ENCODE results near the gene PHLDB3. TPM values are rescaled to one million over a fixed set of nuclear protein-coding genes. Genes with fewer than 3 reads are reported as not detected.
A peak's percentile ranks its signal among the peaks of the same experiment; 100 is the strongest.
"Not testable (repeated sequence)": the region's sequence is repeated elsewhere in the genome, so short reads cannot be mapped to it uniquely, and the experiment has no call there.

Gene PHLDB3
- total RNA-seq, 2 donors from 2014 or later: 16.7 to 25.5 TPM

- H3K4me3 Mint-ChIP-seq: no peak overlapping the region
- H3K4me1 Mint-ChIP-seq: peaks cover 9% of the 10 kb centered on the region
- H3K36me3 Mint-ChIP-seq (ENCODE audit: low read depth): peaks cover 29% of the 10 kb centered on the region
- peak overlapping the region; percentile 11 for H3K27ac Mint-ChIP-seq
- H3K9me3 Mint-ChIP-seq: peaks cover 5% of the 10 kb centered on the region
- no peaks in the 10 kb centered on the region for H3K27me3 Mint-ChIP-seq
- ATAC-seq (replicated peaks): no peak
These were observed 30.5 kb upstream of the PHLDB3 start for GRCh38 chr19:43534816-43535761.

GRCh38 chr19:43534305-43534815 is 29.8 kb upstream of the PHLDB3 start:
- H3K4me1 Mint-ChIP-seq: peaks cover 9% of the 10 kb centered on the region
- peak overlapping the region; percentile 89 for H3K4me3 Mint-ChIP-seq
- no peak for ATAC-seq (replicated peaks)
- peaks cover 22% of the 10 kb centered on the region for H3K36me3 Mint-ChIP-seq (ENCODE audit: low read depth)
- no peak overlapping the region for H3K27ac Mint-ChIP-seq
- peaks cover 4% of the 10 kb centered on the region for H3K9me3 Mint-ChIP-seq
- H3K27me3 Mint-ChIP-seq: no peaks in the 10 kb centered on the region

GRCh38 chr19:43533546-43534304 is 29.2 kb upstream of the PHLDB3 start:
- Mint-ChIP-seq H3K4me3 (peak overlapping the region; percentile 89), H3K4me1 (peaks cover 9% of the 10 kb centered on the region), H3K27ac (peak overlapping the region; percentile 87), H3K36me3 (ENCODE audit: low read depth) (peaks cover 16% of the 10 kb centered on the region), H3K27me3 (no peaks in the 10 kb centered on the region), H3K9me3 (no peaks in the 10 kb centered on the region)
- peak; percentile 81 for ATAC-seq (replicated peaks)

GRCh38 chr19:43532962-43533545 is 28.5 kb upstream of the PHLDB3 start, which contains the start of gene ZNF575:
TSS of gene ZNF575 (plus strand) at chr19:43533188. CDS start at chr19:43534423, 1,235 bp downstream.
- H3K9me3 Mint-ChIP-seq: no peaks in the 10 kb centered on the region
- peaks cover 9% of the 10 kb centered on the region for H3K4me1 Mint-ChIP-seq
- H3K4me3 Mint-ChIP-seq: peak within 1 kb of the TSS; percentile 89
- ATAC-seq (replicated peaks): peak; percentile 62
- no peaks in the 10 kb centered on the region for H3K27me3 Mint-ChIP-seq
- H3K36me3 Mint-ChIP-seq (ENCODE audit: low read depth): peaks cover 9% of the 10 kb centered on the region
- H3K27ac Mint-ChIP-seq: peak within 1 kb of the TSS; percentile 87

- H3K9me3 Mint-ChIP-seq: no peaks in the 10 kb centered on the region
- H3K36me3 Mint-ChIP-seq (ENCODE audit: low read depth): peaks cover 5% of the 10 kb centered on the region
- H3K4me3 Mint-ChIP-seq: peak overlapping the region; percentile 89
- H3K4me1 Mint-ChIP-seq: peaks cover 9% of the 10 kb centered on the region
- peak overlapping the region; percentile 81 for H3K27ac Mint-ChIP-seq
- no peaks in the 10 kb centered on the region for H3K27me3 Mint-ChIP-seq
- peak; percentile 8 for ATAC-seq (replicated peaks)
These were observed 28.0 kb upstream of the PHLDB3 start for GRCh38 chr19:43532571-43532961.

- H3K36me3 Mint-ChIP-seq (ENCODE audit: low read depth): peaks cover 19% of the 10 kb centered on the region
- ATAC-seq (replicated peaks): peak; percentile 34
- H3K4me3 Mint-ChIP-seq: peak overlapping the region; percentile 84
- no peaks in the 10 kb centered on the region for H3K9me3 Mint-ChIP-seq
- peak overlapping the region; percentile 9 for H3K27ac Mint-ChIP-seq
- peaks cover 7% of the 10 kb centered on the region for H3K4me1 Mint-ChIP-seq
- H3K27me3 Mint-ChIP-seq: no peaks in the 10 kb centered on the region
These were observed 23.5 kb upstream of the PHLDB3 start for GRCh38 chr19:43527860-43528622.

- no peaks in the 10 kb centered on the region for H3K9me3 Mint-ChIP-seq
- H3K4me1 Mint-ChIP-seq: peaks cover 7% of the 10 kb centered on the region
- H3K27ac Mint-ChIP-seq: peak within 1 kb of the TSS; percentile 85
- no peaks in the 10 kb centered on the region for H3K27me3 Mint-ChIP-seq
- H3K4me3 Mint-ChIP-seq: peak within 1 kb of the TSS; percentile 84
- peaks cover 24% of the 10 kb centered on the region for H3K36me3 Mint-ChIP-seq (ENCODE audit: low read depth)
- ATAC-seq (replicated peaks): peak; percentile 74
These were observed 22.6 kb upstream of the PHLDB3 start, which contains the start of gene ETHE1 for GRCh38 chr19:43526884-43527859. TSS of gene ETHE1 (minus strand) at chr19:43527201. CDS start at chr19:43527177, 24 bp downstream.

- ATAC-seq (replicated peaks): peak; percentile 38
- H3K36me3 Mint-ChIP-seq (ENCODE audit: low read depth): peaks cover 32% of the 10 kb centered on the region
- H3K9me3 Mint-ChIP-seq: no peaks in the 10 kb centered on the region
These were observed 21.6 kb upstream of the PHLDB3 start for GRCh38 chr19:43525836-43526771.

GRCh38 chr19:43524922-43525835 is 20.6 kb upstream of the PHLDB3 start:
- no peaks in the 10 kb centered on the region for H3K9me3 Mint-ChIP-seq
- ATAC-seq (replicated peaks): peak; percentile 69
- peak overlapping the region; percentile 85 for H3K27ac Mint-ChIP-seq
- H3K4me3 Mint-ChIP-seq: peak overlapping the region; percentile 84
- H3K27me3 Mint-ChIP-seq: no peaks in the 10 kb centered on the region
- H3K36me3 Mint-ChIP-seq (ENCODE audit: low read depth): peaks cover 36% of the 10 kb centered on the region
- H3K4me1 Mint-ChIP-seq: peaks cover 7% of the 10 kb centered on the region

More at GRCh38 chr19:43525836-43526771, 21.6 kb upstream of the PHLDB3 start:
- peak overlapping the region; percentile 84 for H3K4me3 Mint-ChIP-seq
- H3K27me3 Mint-ChIP-seq: no peaks in the 10 kb centered on the region
- H3K4me1 Mint-ChIP-seq: peaks cover 7% of the 10 kb centered on the region
- H3K27ac Mint-ChIP-seq: peak overlapping the region; percentile 85

- H3K4me3 Mint-ChIP-seq; H3K27ac Mint-ChIP-seq; H3K9me3 Mint-ChIP-seq; H3K27me3 Mint-ChIP-seq; ATAC-seq (replicated peaks): not testable (repeated sequence)
- Mint-ChIP-seq H3K36me3 (ENCODE audit: low read depth) (peaks cover 43% of the 10 kb centered on the region), H3K4me1 (peaks cover 13% of the 10 kb centered on the region)
These were observed 19.1 kb upstream of the PHLDB3 start for GRCh38 chr19:43523696-43524095.

GRCh38 chr19:43522929-43523328 is 18.4 kb upstream of the PHLDB3 start:
- no peaks in the 10 kb centered on the region for H3K9me3 Mint-ChIP-seq
- H3K36me3 Mint-ChIP-seq (ENCODE audit: low read depth): peaks cover 48% of the 10 kb centered on the region
- H3K4me3 Mint-ChIP-seq: no peak overlapping the region
- H3K27ac Mint-ChIP-seq: no peak overlapping the region
- H3K27me3 Mint-ChIP-seq: no peaks in the 10 kb centered on the region
- peaks cover 13% of the 10 kb centered on the region for H3K4me1 Mint-ChIP-seq
- no peak for ATAC-seq (replicated peaks)
